ENCODE results near the gene C19orf81.

DNA sequence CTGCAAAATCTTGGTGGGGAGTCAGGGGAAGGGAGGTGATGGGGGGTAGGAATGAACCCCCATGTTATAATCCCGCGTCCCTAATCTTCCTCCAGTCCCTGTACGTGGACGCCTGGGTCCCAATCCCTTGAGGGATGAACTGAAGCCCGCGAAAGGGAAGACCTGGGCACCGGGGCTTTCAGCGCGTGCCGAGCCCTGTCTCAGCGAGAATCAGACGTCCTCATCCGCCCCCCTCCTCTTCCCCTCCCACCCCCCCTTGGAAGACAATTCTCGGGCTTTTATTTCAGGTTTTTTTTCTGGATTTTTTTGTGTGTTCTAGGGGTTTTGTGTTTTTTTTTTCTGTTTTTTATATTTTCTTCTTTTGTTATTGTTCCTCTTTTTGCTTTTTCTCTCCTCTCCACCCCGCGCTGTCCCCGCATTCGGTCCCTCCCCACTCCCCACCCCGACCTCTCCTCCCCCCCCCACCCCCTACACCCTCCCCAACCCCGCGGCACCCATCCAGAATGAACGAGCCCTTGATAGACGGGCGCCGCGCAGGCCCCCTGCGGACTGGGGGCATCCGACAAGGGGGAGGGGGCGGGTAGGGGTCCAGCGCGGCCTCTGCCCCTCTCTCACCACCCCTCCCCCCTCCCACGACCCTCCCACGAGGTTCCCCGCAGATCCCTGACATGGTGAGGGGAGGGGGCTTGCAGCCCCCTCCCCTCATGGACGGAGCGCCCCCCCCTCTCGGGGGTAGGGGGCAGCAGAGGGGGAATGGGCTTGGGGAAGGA, 10.3 kb downstream of the C19orf81 start:
- TF ChIP-seq, protein P1, sequence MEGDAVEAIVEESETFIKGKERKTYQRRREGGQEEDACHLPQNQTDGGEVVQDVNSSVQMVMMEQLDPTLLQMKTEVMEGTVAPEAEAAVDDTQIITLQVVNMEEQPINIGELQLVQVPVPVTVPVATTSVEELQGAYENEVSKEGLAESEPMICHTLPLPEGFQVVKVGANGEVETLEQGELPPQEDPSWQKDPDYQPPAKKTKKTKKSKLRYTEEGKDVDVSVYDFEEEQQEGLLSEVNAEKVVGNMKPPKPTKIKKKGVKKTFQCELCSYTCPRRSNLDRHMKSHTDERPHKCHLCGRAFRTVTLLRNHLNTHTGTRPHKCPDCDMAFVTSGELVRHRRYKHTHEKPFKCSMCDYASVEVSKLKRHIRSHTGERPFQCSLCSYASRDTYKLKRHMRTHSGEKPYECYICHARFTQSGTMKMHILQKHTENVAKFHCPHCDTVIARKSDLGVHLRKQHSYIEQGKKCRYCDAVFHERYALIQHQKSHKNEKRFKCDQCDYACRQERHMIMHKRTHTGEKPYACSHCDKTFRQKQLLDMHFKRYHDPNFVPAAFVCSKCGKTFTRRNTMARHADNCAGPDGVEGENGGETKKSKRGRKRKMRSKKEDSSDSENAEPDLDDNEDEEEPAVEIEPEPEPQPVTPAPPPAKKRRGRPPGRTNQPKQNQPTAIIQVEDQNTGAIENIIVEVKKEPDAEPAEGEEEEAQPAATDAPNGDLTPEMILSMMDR (tag by site-specific recombination; IDR thresholded peaks at IDR 0.05) = no peak
- TF ChIP-seq ZNF184 (tag by site-specific recombination; IDR thresholded peaks at IDR 0.05) (no peak), ZNF529 (tag by site-specific recombination; IDR thresholded peaks at IDR 0.05; ENCODE audit: insufficient replicate concordance) (no peak), HOXA7 (CRISPR knock-in tag; IDR thresholded peaks at IDR 0.05; ENCODE audit: borderline replicate concordance) (no peak)
- TF ChIP-seq, protein P2, sequence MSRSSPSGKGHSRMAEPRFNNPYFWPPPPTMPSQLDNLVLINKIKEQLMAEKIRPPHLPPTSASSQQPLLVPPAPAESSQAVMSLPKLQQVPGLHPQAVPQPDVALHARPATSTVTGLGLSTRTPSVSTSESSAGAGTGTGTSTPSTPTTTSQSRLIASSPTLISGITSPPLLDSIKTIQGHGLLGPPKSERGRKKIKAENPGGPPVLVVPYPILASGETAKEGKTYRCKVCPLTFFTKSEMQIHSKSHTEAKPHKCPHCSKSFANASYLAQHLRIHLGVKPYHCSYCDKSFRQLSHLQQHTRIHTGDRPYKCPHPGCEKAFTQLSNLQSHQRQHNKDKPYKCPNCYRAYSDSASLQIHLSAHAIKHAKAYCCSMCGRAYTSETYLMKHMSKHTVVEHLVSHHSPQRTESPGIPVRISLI (tag by site-specific recombination; IDR thresholded peaks at IDR 0.05) = no peak
- TF ChIP-seq, protein P3, sequence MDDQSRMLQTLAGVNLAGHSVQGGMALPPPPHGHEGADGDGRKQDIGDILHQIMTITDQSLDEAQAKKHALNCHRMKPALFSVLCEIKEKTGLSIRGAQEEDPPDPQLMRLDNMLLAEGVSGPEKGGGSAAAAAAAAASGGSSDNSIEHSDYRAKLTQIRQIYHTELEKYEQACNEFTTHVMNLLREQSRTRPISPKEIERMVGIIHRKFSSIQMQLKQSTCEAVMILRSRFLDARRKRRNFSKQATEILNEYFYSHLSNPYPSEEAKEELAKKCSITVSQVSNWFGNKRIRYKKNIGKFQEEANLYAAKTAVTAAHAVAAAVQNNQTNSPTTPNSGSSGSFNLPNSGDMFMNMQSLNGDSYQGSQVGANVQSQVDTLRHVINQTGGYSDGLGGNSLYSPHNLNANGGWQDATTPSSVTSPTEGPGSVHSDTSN (CRISPR knock-in tag; IDR thresholded peaks at IDR 0.05) = no peak
- TF ChIP-seq, protein P4, sequence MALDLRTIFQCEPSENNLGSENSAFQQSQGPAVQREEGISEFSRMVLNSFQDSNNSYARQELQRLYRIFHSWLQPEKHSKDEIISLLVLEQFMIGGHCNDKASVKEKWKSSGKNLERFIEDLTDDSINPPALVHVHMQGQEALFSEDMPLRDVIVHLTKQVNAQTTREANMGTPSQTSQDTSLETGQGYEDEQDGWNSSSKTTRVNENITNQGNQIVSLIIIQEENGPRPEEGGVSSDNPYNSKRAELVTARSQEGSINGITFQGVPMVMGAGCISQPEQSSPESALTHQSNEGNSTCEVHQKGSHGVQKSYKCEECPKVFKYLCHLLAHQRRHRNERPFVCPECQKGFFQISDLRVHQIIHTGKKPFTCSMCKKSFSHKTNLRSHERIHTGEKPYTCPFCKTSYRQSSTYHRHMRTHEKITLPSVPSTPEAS (tag by site-specific recombination; IDR thresholded peaks at IDR 0.05) = no peak
